A172 (cell line): ENCODE data around the gene TENM3. TPM values are rescaled to one million over a fixed set of nuclear protein-coding genes. Genes with fewer than 3 reads are reported as not detected.
A peak's percentile ranks its signal among the peaks of the same experiment; 100 is the strongest.
"Not testable (repeated sequence)": the region's sequence is repeated elsewhere in the genome, so short reads cannot be mapped to it uniquely, and the experiment has no call there.

Experiments used
- DNase-seq: peaks from one replicate; pipeline ENCODE4 v3.0.0-alpha.2; 2015; ENCODE audit warnings: low spot score
- total RNA-seq: library from RNA; depleted of rRNA; stranded (reverse); fragments of >200 nt; shearing (Covaris generic); gene quantifications from 2 replicates; pipeline ENCODE4 v1.2.3, GENCODE V29; 2014

The TENM3 gene
- total RNA-seq, 1 experiment from 2014 or later = 92.1 TPM

- no peak for DNase-seq
Observed at GRCh38 chr4:182227611-182228010, 15.6 kb upstream of the TENM3 start.

GRCh38 chr4:182228991-182229577 is 14.1 kb upstream of the TENM3 start:
- no peak for DNase-seq

GRCh38 chr4:182230256-182230655 is 12.9 kb upstream of the TENM3 start:
- DNase-seq = no peak

GRCh38 chr4:182231080-182231479 is 12.1 kb upstream of the TENM3 start:
- peak; percentile 55 for DNase-seq

GRCh38 chr4:182231496-182231895 is 11.7 kb upstream of the TENM3 start:
- DNase-seq = peak; percentile 35

GRCh38 chr4:182233310-182234090 is 9.7 kb upstream of the TENM3 start:
- no peak for DNase-seq

GRCh38 chr4:182235021-182235795 is 8.0 kb upstream of the TENM3 start:
- no peak for DNase-seq

DNA sequence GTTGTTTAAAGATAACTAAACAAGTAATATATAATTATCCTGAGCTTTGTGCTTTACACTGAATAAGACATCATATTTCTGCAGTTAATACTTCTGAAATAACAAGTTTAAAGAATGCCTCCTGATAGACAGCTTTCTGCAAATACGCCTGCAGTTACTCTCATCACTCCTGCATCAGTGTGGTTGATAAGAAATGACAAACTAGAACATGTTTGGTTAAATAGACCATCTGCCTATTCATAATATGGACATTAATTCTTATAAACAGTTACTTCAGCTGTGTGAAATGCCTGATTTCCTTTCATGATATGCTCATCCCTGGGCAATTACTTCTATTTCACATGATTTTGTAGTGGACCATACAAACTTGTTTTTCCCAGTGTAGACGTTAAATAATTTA is 7.0 kb upstream of the TENM3 start:
- DNase-seq = no peak

GRCh38 chr4:182237010-182237409 is 6.2 kb upstream of the TENM3 start:
- DNase-seq = not testable (repeated sequence)

- DNase-seq = peak; percentile 54
Observed at GRCh38 chr4:182238355-182238931, 4.8 kb upstream of the TENM3 start.

- peak; percentile 97 for DNase-seq
Observed at GRCh38 chr4:182240161-182241130, 2.8 kb upstream of the TENM3 start.

- not testable (repeated sequence) for DNase-seq
Observed at GRCh38 chr4:182242260-182242659, 942 bp upstream of the TENM3 start.

DNA sequence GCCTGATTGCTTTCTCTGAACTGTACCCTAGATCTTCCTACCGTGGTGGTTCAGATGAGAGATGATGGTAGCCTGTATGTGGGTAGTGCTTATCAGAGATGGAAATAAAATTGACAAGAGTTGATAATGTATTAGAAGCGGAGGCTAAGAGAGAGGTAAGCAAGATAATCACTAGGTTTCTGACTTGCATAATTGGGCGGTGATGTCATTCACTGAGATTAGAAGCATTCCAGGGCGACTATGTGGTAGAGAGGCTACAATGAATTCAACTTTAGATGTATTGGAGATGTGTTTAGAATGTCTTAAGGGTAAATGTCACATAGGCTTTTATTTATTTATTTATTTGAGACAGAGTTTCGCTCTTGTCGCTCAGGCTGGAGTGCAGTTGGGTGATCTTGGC is 415 bp upstream of the TENM3 start:
- peak; percentile 90 for DNase-seq

- no peak for DNase-seq
Observed at GRCh38 chr4:182245041-182245440, 1.8 kb downstream of the TENM3 start.

DNA sequence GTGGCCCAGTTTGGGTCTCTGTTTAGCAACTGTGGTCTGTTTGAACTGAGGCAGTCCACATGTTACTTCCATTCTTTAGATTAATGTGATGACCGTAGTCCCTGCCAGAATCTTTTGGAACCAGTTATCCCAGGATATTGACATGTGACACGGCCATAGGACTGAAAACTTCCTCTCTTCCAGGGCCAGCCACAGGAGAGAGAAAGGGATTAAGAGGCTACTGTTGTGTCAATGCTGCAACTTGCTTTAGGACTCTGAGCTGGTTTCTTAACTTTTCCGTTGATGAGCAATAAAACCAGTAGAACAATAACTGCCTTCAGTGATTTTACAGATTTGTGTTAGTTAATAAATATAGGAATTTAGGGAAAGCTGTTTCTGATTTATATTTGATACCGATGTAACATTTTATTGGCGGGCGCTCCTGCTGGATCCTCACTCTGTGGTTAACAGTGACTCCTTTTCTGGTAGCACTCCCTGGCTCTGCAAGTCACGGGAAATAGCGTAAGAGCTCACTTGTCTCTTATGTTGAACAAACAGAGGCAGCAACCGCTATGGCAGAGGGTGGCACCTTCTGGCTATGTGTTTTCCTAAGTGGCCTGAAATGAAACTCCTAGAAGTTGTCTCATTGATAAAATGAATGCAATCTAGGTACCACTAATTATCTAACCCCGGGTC is 2.5 kb downstream of the TENM3 start:
- DNase-seq = peak; percentile 60

DNA sequence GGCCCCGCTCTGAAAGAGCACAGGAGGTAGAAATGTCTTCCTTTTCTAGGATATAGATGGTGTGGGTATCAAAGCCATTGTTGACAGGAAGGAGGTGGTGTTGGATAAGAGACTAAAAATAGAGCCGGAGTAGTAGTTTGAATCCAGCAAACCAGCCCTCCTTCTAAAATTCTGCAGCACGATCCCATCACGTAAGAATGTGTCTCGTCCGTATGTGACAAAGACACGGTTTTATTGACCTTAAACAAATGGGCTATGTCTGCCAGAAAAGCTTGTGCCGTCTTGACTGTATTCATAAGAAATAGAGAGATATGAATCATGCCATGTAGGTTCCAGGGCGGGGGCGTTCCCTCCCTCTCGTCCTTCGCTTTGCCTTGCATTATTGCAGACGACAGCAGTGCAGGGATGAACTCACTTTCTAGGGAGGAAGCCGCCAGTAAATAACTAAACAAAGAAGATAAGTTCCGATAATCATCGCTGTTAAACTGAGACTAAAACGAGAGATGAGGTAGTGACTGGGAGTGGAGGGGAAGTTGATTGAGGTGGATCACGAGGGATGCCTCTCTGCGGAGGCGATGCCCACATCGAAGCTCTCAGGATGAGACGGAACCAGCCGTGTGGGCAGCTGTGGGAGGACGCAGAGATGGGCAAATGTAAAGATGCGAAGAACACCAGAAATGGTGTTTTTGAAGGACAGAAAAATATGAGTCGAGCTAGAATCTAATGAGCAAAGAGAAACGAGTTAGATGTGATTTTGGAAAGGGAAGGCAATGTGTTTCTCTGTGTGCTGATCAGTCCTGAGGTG is 3.4 kb downstream of the TENM3 start:
- DNase-seq = peak; percentile 69

DNA sequence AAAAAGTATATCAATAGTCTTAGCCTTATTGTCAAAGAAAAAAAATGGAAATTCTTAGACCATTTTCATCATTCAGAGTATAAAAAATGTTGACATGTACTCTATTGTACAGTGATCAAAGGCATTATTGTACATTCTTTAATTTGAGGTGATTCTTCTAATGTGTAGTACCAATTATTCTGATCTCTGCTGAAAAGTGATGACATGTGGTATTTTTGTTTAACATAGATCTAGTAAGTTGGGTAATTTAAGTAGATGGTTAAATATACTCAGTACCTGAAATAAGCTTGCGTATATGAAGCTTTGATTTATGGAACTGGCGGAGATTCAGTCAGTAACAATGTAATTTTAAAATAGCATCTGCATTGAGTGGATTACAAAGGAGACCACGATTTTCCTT is 5.1 kb downstream of the TENM3 start:
- DNase-seq = no peak

DNA sequence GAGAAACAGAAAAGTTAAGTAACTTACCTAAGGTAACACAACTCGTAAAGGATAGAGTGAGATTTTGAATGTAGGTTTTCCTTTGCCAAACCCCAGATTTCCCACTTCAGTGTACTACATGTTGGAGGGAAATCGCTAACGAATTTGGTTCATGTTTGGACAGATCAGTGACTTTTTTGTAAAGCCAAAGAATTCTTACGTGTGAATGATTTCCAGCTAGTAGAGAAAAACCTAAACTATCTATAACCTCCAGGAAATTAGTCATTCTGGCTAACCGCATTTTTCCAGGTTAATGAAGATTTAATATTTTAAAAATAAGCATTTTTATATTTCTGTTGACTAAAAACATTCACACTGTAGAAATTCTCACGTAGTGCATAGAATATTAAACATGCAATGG is 7.2 kb downstream of the TENM3 start:
- no peak for DNase-seq

DNA sequence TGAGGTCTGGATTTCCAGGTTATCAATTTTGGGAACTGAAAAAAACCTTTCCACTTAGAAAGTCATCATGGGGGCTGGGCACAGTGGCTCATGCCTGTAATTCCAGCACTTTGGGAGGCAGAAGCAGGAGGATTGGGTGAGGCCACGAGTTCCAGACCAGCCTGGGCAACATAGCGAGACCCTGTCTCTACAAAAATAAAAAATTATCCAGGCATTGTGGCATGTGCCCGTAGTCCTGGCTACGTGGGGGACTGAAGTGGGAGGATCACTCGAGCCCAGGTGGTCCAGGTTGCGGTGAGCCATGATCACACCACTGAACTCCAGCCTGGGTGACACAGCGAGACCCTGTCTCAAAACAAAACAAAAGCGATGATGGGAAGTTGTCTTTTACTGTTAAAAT is 7.9 kb downstream of the TENM3 start:
- no peak for DNase-seq

GRCh38 chr4:182252220-182252619 is 9.0 kb downstream of the TENM3 start:
- DNase-seq = no peak
